GM18520 (cell line): Measurements from ENCODE around the gene PFN4.

Experiments used
- ATAC-seq: cut with Tn5 transposase; IDR thresholded peaks from one replicate; pipeline ENCODE4 v1.9.1; 2021; ENCODE audit not compliant: unreplicated experiment

The PFN4 gene

GRCh38 chr2:24082787-24083566 is 40.2 kb downstream of the PFN4 start:
- no peak for ATAC-seq

- ATAC-seq, result no peak
These were observed 42.4 kb downstream of the PFN4 start for GRCh38 chr2:24080701-24081100.

GRCh38 chr2:24077879-24078278 is 45.3 kb downstream of the PFN4 start:
- ATAC-seq, result no peak

- ATAC-seq, result no peak
These were observed 45.6 kb downstream of the PFN4 start for GRCh38 chr2:24077535-24077877.

- ATAC-seq, result no peak
These were observed 46.1 kb downstream of the PFN4 start for GRCh38 chr2:24076849-24077534.

GRCh38 chr2:24075915-24076848 is 47.0 kb downstream of the PFN4 start, which contains the start of gene SF3B6:
TSS of gene SF3B6 (minus strand) at chr2:24076326. CDS start at chr2:24076229, 97 bp downstream.
- ATAC-seq, result peak; percentile 95

GRCh38 chr2:24075259-24075658 is 47.9 kb downstream of the PFN4 start:
- no peak for ATAC-seq

GRCh38 chr2:24073816-24074215 is 49.3 kb downstream of the PFN4 start:
- ATAC-seq, result no peak

GRCh38 chr2:24072259-24072658 is 50.9 kb downstream of the PFN4 start:
- no peak for ATAC-seq

- ATAC-seq, result no peak
These were observed 57.8 kb downstream of the PFN4 start for GRCh38 chr2:24065341-24065740.
